MM.1S (cell line): ENCODE measurements around the gene DHRS2.

Experiments
- CTCF ChIP-seq: fragments of 300-600 bp; sonication (generic); IDR thresholded peaks from 2 replicates; pipeline ENCODE4 v1.5.1; 2016; ENCODE audit warnings: antibody characterized with exemption, low read length, mixed read lengths
- EZH2phosphoT487 ChIP-seq: fragments of 300-600 bp; sonication (generic); IDR thresholded peaks from 2 replicates; pipeline ENCODE4 v1.6.1; 2018; ENCODE audit warnings: antibody characterized with exemption, low read length

GRCh38 chr14:23633160-23633701, 2.9 kb upstream of the DHRS2 start:
- TF ChIP-seq CTCF: no peak
- no peak for TF ChIP-seq EZH2phosphoT487
